ENCODE results near the gene KLF7.

GRCh38 chr2:207133820-207134519, 31.8 kb downstream of the KLF7 start:
- TF ChIP-seq CTCF (IDR thresholded peaks at IDR 0.05; ENCODE audit: insufficient read depth, low read length, poor library complexity, severe bottlenecking) (no peak), EZH2phosphoT487 (conservative IDR thresholded peaks at IDR 0.05; ENCODE audit: low read length) (no peak)
